K562 (cell line): ENCODE results near the gene CCDC148. TPM values are rescaled to one million over a fixed set of nuclear protein-coding genes. Genes with fewer than 3 reads are reported as not detected.

ENCODE experiments used
- ATAC-seq: fragments of 200-7000 bp; cut with Tn5 transposase; 3 replicates; pipeline ENCODE4 v1.9.1; 2020; ENCODE audit warnings: moderate library complexity
- BruUV-seq: library from RNA; stranded (reverse); fragments of 400-500 nt; replicated peaks from 2 replicates; lab custom pipeline; 2021; lab: Mats Ljungman, UMichigan
- CTCF ChIA-PET: fragments of 300-600 bp; formaldehyde crosslinking; extraction: SDS; loops from one replicate; lab custom pipeline; 2021; ENCODE audit warnings: low intra/inter-chr PET ratio; lab: Yijun Ruan, JAX
- POLR2A ChIA-PET: fragments of 300-600, 350-650 bp; sonication (Branson Sonifier 250); formaldehyde crosslinking; extraction: SDS; loops from one replicate; lab custom pipeline; 2021; ENCODE audit warnings: antibody characterized with exemption, inconsistent platforms; lab: Yijun Ruan, JAX
- DNase-seq, 4 experiments: peaks; one replicate each; pipeline versions ENCODE4 v3.0.0 to v3.0.0-alpha.2; 2011 to 2018; ENCODE audit warnings: low spot score in 3 of 4, mixed read lengths in 3 of 4; ENCODE audit errors: extremely low read depth in 1 of 4
- FAIRE-seq: peaks from 2 replicates; lab custom pipeline; 2011; peaks lifted over from hg19 to GRCh38; lab: Jason Lieb, UNC
- H2AFZ ChIP-seq: 2 replicates; pipeline ENCODE4 v1.6.0; 2011; ENCODE audit warnings: low read depth, low read length, control low read depth, inconsistent platforms
- H3K27ac ChIP-seq: fragments of 200-600 bp; 3 replicates; pipeline ENCODE4 v1.8.0; 2011; ENCODE audit warnings: low read depth, mild to moderate bottlenecking, control low read depth, inconsistent platforms, low read length, moderate library complexity, mixed read lengths; ENCODE audit errors: extremely low read depth
- H3K27me3 ChIP-seq, 2 experiments: fragments of 300-600 bp in 1 of 2; 2 replicates in 1 of 2; 3 replicates in 1 of 2; pipeline versions ENCODE4 v1.6.0 to v1.8.0; 2011; ENCODE audit warnings: inconsistent platforms in 2 of 2, low read length in 2 of 2, mild to moderate bottlenecking in 1 of 2, mixed read lengths in 1 of 2, moderate library complexity in 1 of 2; ENCODE audit not compliant: control insufficient read depth in 2 of 2, insufficient read depth in 2 of 2
- H3K36me3 ChIP-seq: fragments of 300-600 bp; 3 replicates; pipeline ENCODE4 v1.8.0; 2011; ENCODE audit warnings: mild to moderate bottlenecking, low read length, inconsistent platforms; ENCODE audit not compliant: control insufficient read depth, insufficient read depth
- H3K4me1 ChIP-seq, 2 experiments: fragments of 200-600 bp in 1 of 2; replicated peaks in 1 of 2; 2 replicates in 1 of 2; 3 replicates in 1 of 2; pipeline versions ENCODE4 v1.5.1 to v1.8.0; 2011; ENCODE audit warnings: inconsistent platforms in 2 of 2, low read length in 2 of 2, mild to moderate bottlenecking in 1 of 2, mixed read lengths in 1 of 2, moderate library complexity in 1 of 2; ENCODE audit not compliant: control insufficient read depth in 2 of 2, insufficient read depth in 2 of 2
- H3K4me2 ChIP-seq: 2 replicates; pipeline ENCODE4 v1.6.1; 2011; ENCODE audit warnings: low read length, control low read depth, inconsistent platforms, mixed read lengths; ENCODE audit not compliant: insufficient read depth
- H3K4me3 ChIP-seq: fragments of 200-600 bp; sonication (generic), shearing (Covaris generic); 2 replicates; pipeline ENCODE4 v1.5.1; 2016; ENCODE audit warnings: control low read depth, inconsistent platforms
- H3K79me2 ChIP-seq: fragments of 200-600 bp; 3 replicates; pipeline ENCODE4 v1.8.0; 2011; ENCODE audit warnings: low read length, inconsistent platforms; ENCODE audit not compliant: control insufficient read depth, insufficient read depth
- H3K9ac ChIP-seq, 2 experiments: 2 replicates each; pipeline versions ENCODE4 v1.6.0 to v1.6.1; 2011; ENCODE audit warnings: low read depth in 2 of 2, low read length in 2 of 2, control low read depth in 1 of 2, inconsistent platforms in 1 of 2, mild to moderate bottlenecking in 1 of 2, mixed read lengths in 1 of 2; ENCODE audit not compliant: insufficient read depth in 1 of 2
- H3K9me1 ChIP-seq: one replicate; pipeline ENCODE4 v1.6.0; 2011; ENCODE audit warnings: inconsistent platforms, mild to moderate bottlenecking, low read length, moderate library complexity; ENCODE audit not compliant: control insufficient read depth, insufficient read depth
- H3K9me3 ChIP-seq: replicated peaks from 2 replicates; pipeline ENCODE4 v1.5.1; 2011; ENCODE audit warnings: low read depth, low read length, inconsistent platforms; ENCODE audit not compliant: control insufficient read depth, insufficient read depth
- H4K20me1 ChIP-seq: replicated peaks from 2 replicates; pipeline ENCODE4 v1.6.1; 2011; ENCODE audit warnings: low read length, inconsistent platforms, mixed read lengths; ENCODE audit not compliant: control insufficient read depth, insufficient read depth
- ATF4 ChIP-seq: fragments of 450-650 bp; formaldehyde crosslinking; IDR thresholded peaks from 2 replicates; pipeline ENCODE4 v1.4.0; 2022; ENCODE audit warnings: mild to moderate bottlenecking, moderate library complexity
- KLF10 ChIP-seq: fragments of 250-450 bp; sonication (Bioruptor Pico); IDR thresholded peaks from 2 replicates; pipeline ENCODE4 v1.6.1; 2021; ENCODE audit warnings: matching md5 sums
- MEF2A ChIP-seq: IDR thresholded peaks from 2 replicates; pipeline ENCODE4 v1.6.1; 2011; ENCODE audit warnings: low read depth, mild to moderate bottlenecking, low read length, moderate library complexity; ENCODE audit not compliant: control insufficient read depth
- RAD51 ChIP-seq: fragments of 450-650 bp; IDR thresholded peaks from 2 replicates; pipeline ENCODE4 v1.7.1; 2016; ENCODE audit warnings: low read depth, mild to moderate bottlenecking, borderline replicate concordance
- ZBTB17 ChIP-seq: fragments of 450-650 bp; formaldehyde crosslinking; IDR thresholded peaks from 2 replicates; pipeline ENCODE4 v1.4.0; 2020; ENCODE audit warnings: mild to moderate bottlenecking
- WGBS: fragments of 100-300 bp; shearing (Covaris generic); methylation state at CpG from one replicate; pipeline ENCODE4 v1.1.6; 2016; ENCODE audit warnings: low coverage, mixed read lengths; ENCODE audit not compliant: insufficient coverage; ENCODE audit errors: missing lambda C conversion rate; 5-methylcytosine and 5-hydroxymethylcytosine counted together
- in situ Hi-C: fragments of 300-500 bp; cut with MboI; formaldehyde crosslinking; loops from 4 replicates; pipeline ENCODE4 v1.15.0; 2018; ENCODE audit warnings: inconsistent platforms, mixed read lengths
- intact Hi-C: fragments of 100-400 bp; cut with micrococcal nuclease; formaldehyde crosslinking; loops from 2 replicates; pipeline ENCODE4 v1.14.2; 2022
- polyA plus RNA-seq, 8 experiments: library from polyadenylated mRNA; depleted of rRNA in 4 of 8; stranded (reverse) in 5 of 8; unstranded in 3 of 8; fragments of >200 nt; fragmentation: Nextera tagmentation in 2 of 8; fragmentation: Illumina TruSeq in 1 of 8; extraction: Ambion mirVana in 2 of 8; extraction: Trizol in 1 of 8; gene quantifications; 2 replicates each; pipeline versions ENCODE4 v1.2.1 to v1.2.3, GENCODE V29; 2011 to 2014; ENCODE audit warnings: inconsistent platforms in 1 of 8, missing spikeins in 1 of 8
- total RNA-seq, 7 experiments: library from RNA; depleted of rRNA in 6 of 7; stranded (reverse); fragments of >200 nt in 6 of 7; fragmentation: Illumina TruSeq in 2 of 7; extraction: Trizol in 2 of 7; gene quantifications; 2 replicates each; pipeline versions ENCODE4 v1.2.1 to v1.2.3, GENCODE V29; 2011 to 2021; ENCODE audit warnings: low replicate concordance in 1 of 7

The CCDC148 gene
- total and polyA plus RNA-seq, 9 of the 15 experiments (the other 6 are each of a cell fraction or from before 2014, with no cell fraction given): 0.10 to 1.4 (median 0.65) TPM

DNA sequence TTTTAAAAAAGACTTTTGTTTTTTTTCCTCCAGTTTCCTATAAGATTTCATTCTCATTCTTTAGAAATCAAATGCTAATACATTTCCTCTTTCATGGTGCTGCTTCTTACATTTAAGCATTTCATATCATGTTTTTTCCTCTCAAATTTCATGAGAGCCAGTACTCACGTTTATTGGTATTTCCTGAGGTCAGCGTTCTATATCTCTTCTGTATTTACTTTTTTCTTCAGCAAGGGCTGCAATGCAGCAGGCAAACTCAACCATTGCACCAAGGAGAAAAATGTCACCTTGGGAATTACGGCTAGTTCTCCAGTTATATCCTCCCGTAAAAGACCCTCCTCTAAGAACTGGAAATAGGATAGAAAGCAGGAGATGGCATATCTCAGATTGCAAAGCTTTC, 322.5 kb downstream of the CCDC148 start:
- intact Hi-C loops: no loop called here
- no TSS peak for BruUV-seq
- Histone ChIP-seq H3K27ac (no peak overlapping the region), H3K79me2 (no peaks in the 10 kb centered on the region), H3K9ac (no peak overlapping the region), H3K4me3 (no peak overlapping the region), H4K20me1 (no peaks in the 10 kb centered on the region), H3K36me3 (no peaks in the 10 kb centered on the region), H3K9me3 (no peaks in the 10 kb centered on the region), H3K4me2 (no peak overlapping the region), H2AFZ (no peak overlapping the region), H3K4me1 (no peaks in the 10 kb centered on the region), H3K27me3 (peaks cover 8 to 12% of the 10 kb centered on the region in 2 experiments; a peak in 4 of 5 replicates), H3K9me1 (no peaks in the 10 kb centered on the region)
- in situ Hi-C loops: no loop called here
- FAIRE-seq: no peak
- no peak for DNase-seq
- WGBS: 1% methylated on average over 4 of the region's 4 CpGs
- CTCF ChIA-PET: no interaction called here
- ATAC-seq: no peak
- TF ChIP-seq ATF4 (CRISPR knock-in tag) (no peak), MEF2A (no peak), KLF10 (no peak), ZBTB17 (CRISPR knock-in tag) (no peak), RAD51 (no peak)
- POLR2A ChIA-PET: no interaction called here
